K562 (cell line): ENCODE results near the gene NT5C3B. TPM values are rescaled to one million over a fixed set of nuclear protein-coding genes. Genes with fewer than 3 reads are reported as not detected.

Experiments
- CTCF ChIP-seq, 3 experiments: IDR thresholded peaks in 2 of 3; conservative IDR thresholded peaks in 1 of 3; 2 replicates each; pipeline ENCODE4 v1.5.1; 2011 to 2012; ENCODE audit warnings: low read length in 3 of 3, mild to moderate bottlenecking in 3 of 3, control low read depth in 2 of 3, improper control_type of control experiment in 1 of 3, inconsistent platforms in 1 of 3, low read depth in 1 of 3, mixed read lengths in 1 of 3, moderate library complexity in 1 of 3; ENCODE audit not compliant: insufficient read depth in 2 of 3
- CTCFL ChIP-seq: IDR thresholded peaks from 2 replicates; pipeline ENCODE4 v1.6.1; 2011; ENCODE audit warnings: borderline replicate concordance, low read depth, mild to moderate bottlenecking, moderate library complexity, low read length; ENCODE audit not compliant: insufficient read depth, poor library complexity, severe bottlenecking
- E2F6 ChIP-seq, 2 experiments: IDR thresholded peaks; 2 replicates each; pipeline ENCODE4 v1.6.1; 2011; ENCODE audit warnings: borderline replicate concordance in 1 of 2, control low read depth in 1 of 2, low read depth in 1 of 2, low read length in 1 of 2, mild to moderate bottlenecking in 1 of 2, mixed read lengths in 1 of 2, moderate library complexity in 1 of 2; ENCODE audit not compliant: insufficient read depth in 1 of 2, insufficient read length in 1 of 2, poor library complexity in 1 of 2, severe bottlenecking in 1 of 2; ENCODE audit errors: extremely low read depth in 1 of 2
- ESRRA ChIP-seq: fragments of 450-650 bp; IDR thresholded peaks from 2 replicates; pipeline ENCODE4 v1.6.1; 2014; ENCODE audit warnings: low read depth, mild to moderate bottlenecking, moderate library complexity, borderline replicate concordance
- L3MBTL2 ChIP-seq: fragments of 450-650 bp; IDR thresholded peaks from 2 replicates; pipeline ENCODE4 v1.6.1; 2016; ENCODE audit warnings: mild to moderate bottlenecking, moderate library complexity
- MAZ ChIP-seq, 2 experiments: fragments of 450-650 bp in 1 of 2; sonication (generic) in 1 of 2; formaldehyde crosslinking; IDR thresholded peaks in 1 of 2; conservative IDR thresholded peaks in 1 of 2; 2 replicates each; pipeline versions ENCODE4 v1.4.0 to v1.5.0; 2020; ENCODE audit warnings: mild to moderate bottlenecking in 1 of 2, missing genetic modification reagents in 1 of 2
- POLR2AphosphoS5 ChIP-seq: IDR thresholded peaks from 2 replicates; pipeline ENCODE4 v1.6.1; 2011; ENCODE audit warnings: mild to moderate bottlenecking, low read depth, low read length, moderate library complexity; ENCODE audit not compliant: control insufficient read depth, insufficient read depth
- POLR2G ChIP-seq: fragments of 200-400 bp; formaldehyde crosslinking; IDR thresholded peaks from 2 replicates; pipeline ENCODE4 v1.6.1; 2017; ENCODE audit warnings: low read depth, mild to moderate bottlenecking, antibody characterized with exemption, low read length, moderate library complexity
- RAD21 ChIP-seq, 2 experiments: fragments of 250-450 bp in 1 of 2; fragments of 450-650 bp in 1 of 2; sonication (Bioruptor Pico) in 1 of 2; formaldehyde crosslinking in 1 of 2; IDR thresholded peaks in 1 of 2; conservative IDR thresholded peaks in 1 of 2; 2 replicates each; pipeline versions ENCODE4 v1.4.0 to v1.8.0; 2020 to 2022; ENCODE audit warnings: mild to moderate bottlenecking in 2 of 2, moderate library complexity in 1 of 2
- SIN3B ChIP-seq: fragments of 450-650 bp; IDR thresholded peaks from 2 replicates; pipeline ENCODE4 v1.6.1; 2017; ENCODE audit warnings: low read depth, mild to moderate bottlenecking, moderate library complexity
- SP1 ChIP-seq: sonication (generic); formaldehyde crosslinking; IDR thresholded peaks from 2 replicates; pipeline ENCODE4 v1.8.1; 2022; ENCODE audit warnings: mild to moderate bottlenecking, missing genetic modification reagents
- TBL1XR1 ChIP-seq, 2 experiments: IDR thresholded peaks; 2 replicates each; pipeline ENCODE4 v1.6.1; 2012; ENCODE audit warnings: improper control_type of control experiment in 2 of 2, low read length in 2 of 2, mild to moderate bottlenecking in 1 of 2
- ZEB2 ChIP-seq: fragments of 450-650 bp; IDR thresholded peaks from 2 replicates; pipeline ENCODE4 v1.6.1; 2016
- ZNF24 ChIP-seq: fragments of 450-650 bp; IDR thresholded peaks from 2 replicates; pipeline ENCODE4 v1.6.1; 2016
- ZNF263 ChIP-seq: sonication (generic); formaldehyde crosslinking; IDR thresholded peaks from 2 replicates; pipeline ENCODE4 v1.8.0; 2022; ENCODE audit warnings: mild to moderate bottlenecking, missing genetic modification reagents, borderline replicate concordance
- polyA plus RNA-seq, 8 experiments: library from polyadenylated mRNA; depleted of rRNA in 4 of 8; stranded (reverse) in 5 of 8; unstranded in 3 of 8; fragments of >200 nt; fragmentation: Nextera tagmentation in 2 of 8; fragmentation: Illumina TruSeq in 1 of 8; extraction: Ambion mirVana in 2 of 8; extraction: Trizol in 1 of 8; gene quantifications; 2 replicates each; pipeline versions ENCODE4 v1.2.1 to v1.2.3, GENCODE V29; 2011 to 2014; ENCODE audit warnings: inconsistent platforms in 1 of 8, missing spikeins in 1 of 8
- total RNA-seq, 7 experiments: library from RNA; depleted of rRNA in 6 of 7; stranded (reverse); fragments of >200 nt in 6 of 7; fragmentation: Illumina TruSeq in 2 of 7; extraction: Trizol in 2 of 7; gene quantifications; 2 replicates each; pipeline versions ENCODE4 v1.2.1 to v1.2.3, GENCODE V29; 2011 to 2021; ENCODE audit warnings: low replicate concordance in 1 of 7
- TF ChIP-seq, protein P1 (sequence below): fragments of 450-650 bp; formaldehyde crosslinking; IDR thresholded peaks from 2 replicates; pipeline ENCODE4 v1.4.0; 2020; ENCODE audit warnings: mild to moderate bottlenecking, mixed read lengths

NT5C3B gene
- total and polyA plus RNA-seq, 9 of the 15 experiments (the other 6 are each of a cell fraction or from before 2014, with no cell fraction given) = 2.0 to 166 (median 85.0) TPM

DNA sequence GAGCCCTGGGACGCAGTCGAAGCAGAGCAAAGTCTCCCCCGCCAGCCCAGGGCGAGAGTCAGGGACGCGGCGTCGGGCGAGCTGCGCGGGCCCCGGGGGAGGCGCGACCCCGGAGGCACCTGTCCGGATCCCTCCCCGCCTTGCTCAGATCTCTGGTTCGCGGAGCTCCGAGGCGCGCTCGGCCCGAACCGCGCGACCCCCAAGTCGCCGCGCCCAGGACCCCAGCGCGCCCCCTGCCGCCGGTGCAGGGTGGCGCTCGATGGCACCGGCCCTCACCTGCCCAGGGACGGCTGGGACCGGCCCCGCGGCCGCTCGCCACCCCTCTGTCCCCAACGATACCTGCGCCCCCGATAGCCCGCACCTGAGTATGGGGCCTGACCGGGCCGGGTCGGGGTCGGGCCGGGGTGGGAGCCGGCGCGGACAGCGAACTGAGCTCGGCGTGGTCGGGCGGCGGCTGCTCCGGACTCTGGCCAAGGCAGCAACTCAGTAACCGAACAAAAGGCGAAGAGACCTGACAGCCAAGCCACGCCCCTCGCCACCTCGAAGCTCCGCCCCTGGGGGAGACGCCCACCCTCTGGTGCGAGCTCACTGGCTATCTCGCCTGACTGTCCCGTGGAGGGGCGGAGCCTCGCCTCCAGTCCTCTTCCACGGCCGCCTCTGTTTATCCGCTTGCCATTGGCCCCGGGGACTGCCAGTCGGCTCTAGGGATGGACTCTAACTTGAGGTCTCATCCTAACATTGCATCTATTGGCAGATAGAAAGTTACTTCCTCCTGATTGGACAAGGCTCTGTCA is 49.6 kb downstream of the NT5C3B start, which contains the start of gene JUP (continued):
- TF ChIP-seq CTCFL (peak; percentile 90), ZNF24 (peak; percentile 68; the same call in 1 of the 2 replicates), E2F6 (IDR thresholded peaks at IDR 0.05; ENCODE audit: borderline replicate concordance in 1 of 2, extremely low read depth in 1 of 2, insufficient read depth in 1 of 2, insufficient read length in 1 of 2, low read depth in 1 of 2, low read length in 1 of 2, poor library complexity in 1 of 2, severe bottlenecking in 1 of 2) (peak in 1 of 2 experiments; percentile 59), ESRRA (peak; percentile 37; the same call in 1 of the 2 replicates), TBL1XR1 (IDR thresholded peaks at IDR 0.05; ENCODE audit: low read length in 2 of 2) (no peak), POLR2AphosphoS5 (peak; percentile 80; the same call in 1 of the 2 replicates), ZEB2 (0 out of 2 replicates have a peak, but pooled peaks have one; percentile 8), CTCF (IDR thresholded peaks at IDR 0.05 in 2 of 3, conservative IDR thresholded peaks at IDR 0.05 in 1 of 3; ENCODE audit: insufficient read depth in 2 of 3, low read depth in 1 of 3, low read length in 3 of 3) (peak; percentile 68 to 81 (median 80)), L3MBTL2 (peak; percentile 57), POLR2G (peak; percentile 100), SIN3B (peak; percentile 70; the same call in 1 of the 2 replicates), SP1 (CRISPR knock-in tag) (peak; percentile 89), ZNF263 (CRISPR knock-in tag) (peak; percentile 29; the same call in 1 of the 2 replicates), RAD21 (CRISPR knock-in tag; conservative IDR thresholded peaks at IDR 0.05 in 1 of 2, IDR thresholded peaks at IDR 0.05 in 1 of 2) (peak in 1 of 2 experiments; percentile 59; a peak in 2 of 4 replicates), MAZ (CRISPR knock-in tag; conservative IDR thresholded peaks at IDR 0.05 in 1 of 2, IDR thresholded peaks at IDR 0.05 in 1 of 2) (peak in 1 of 2 experiments; percentile 69; a peak in 2 of 4 replicates)
- TF ChIP-seq, protein P1, sequence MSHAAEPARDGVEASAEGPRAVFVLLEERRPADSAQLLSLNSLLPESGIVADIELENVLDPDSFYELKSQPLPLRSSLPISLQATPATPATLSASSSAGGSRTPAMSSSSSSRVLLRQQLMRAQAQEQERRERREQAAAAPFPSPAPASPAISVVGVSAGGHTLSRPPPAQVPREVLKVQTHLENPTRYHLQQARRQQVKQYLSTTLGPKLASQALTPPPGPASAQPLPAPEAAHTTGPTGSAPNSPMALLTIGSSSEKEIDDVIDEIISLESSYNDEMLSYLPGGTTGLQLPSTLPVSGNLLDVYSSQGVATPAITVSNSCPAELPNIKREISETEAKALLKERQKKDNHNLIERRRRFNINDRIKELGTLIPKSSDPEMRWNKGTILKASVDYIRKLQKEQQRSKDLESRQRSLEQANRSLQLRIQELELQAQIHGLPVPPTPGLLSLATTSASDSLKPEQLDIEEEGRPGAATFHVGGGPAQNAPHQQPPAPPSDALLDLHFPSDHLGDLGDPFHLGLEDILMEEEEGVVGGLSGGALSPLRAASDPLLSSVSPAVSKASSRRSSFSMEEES = no peak
